ENCODE data around the gene WHAMM.

- TF ChIP-seq EZH2 (IDR thresholded peaks at IDR 0.05; ENCODE audit: borderline replicate concordance, low read depth, low read length, severe bottlenecking) (no peak), CTCF (IDR thresholded peaks at IDR 0.05; ENCODE audit: borderline replicate concordance, extremely low read depth, low read length, poor library complexity, severe bottlenecking) (no peak)
These were observed 55.5 kb downstream of the WHAMM start for GRCh38 chr15:82864967-82865366.
